ENCODE measurements around the gene WWOX. TPM values are rescaled to one million over a fixed set of nuclear protein-coding genes. Genes with fewer than 3 reads are reported as not detected.

Gene WWOX
- total RNA-seq, 6 donors from 2014 or later: 18.7 to 167 (median 31.0) TPM

- no peaks in the 10 kb centered on the region for H3K27me3 ChIP-seq
- H3K9me3 ChIP-seq: no peaks in the 10 kb centered on the region
- 51 to 59% methylated on average over 4 of the region's 4 CpGs for WGBS, 2 donors
- no peak overlapping the region for H3K27ac ChIP-seq
- no peak overlapping the region for H3K4me3 ChIP-seq
- H3K36me3 ChIP-seq: no peaks in the 10 kb centered on the region
- DNase-seq: no peak
- peaks cover 0 to 5% (median 2%) of the 10 kb centered on the region in 4 donors for H3K4me1 ChIP-seq
- TF ChIP-seq POLR2AphosphoS5 (IDR thresholded peaks at IDR 0.05) (no peak), CTCF (IDR thresholded peaks at IDR 0.05) (no peak), POLR2A (IDR thresholded peaks at IDR 0.05) (no peak)
- no peak for ATAC-seq (ENCODE audit: low FRiP score in 2 of 2)
Observed at GRCh38 chr16:78842950-78843349, 743.5 kb downstream of the WWOX start.

DNA sequence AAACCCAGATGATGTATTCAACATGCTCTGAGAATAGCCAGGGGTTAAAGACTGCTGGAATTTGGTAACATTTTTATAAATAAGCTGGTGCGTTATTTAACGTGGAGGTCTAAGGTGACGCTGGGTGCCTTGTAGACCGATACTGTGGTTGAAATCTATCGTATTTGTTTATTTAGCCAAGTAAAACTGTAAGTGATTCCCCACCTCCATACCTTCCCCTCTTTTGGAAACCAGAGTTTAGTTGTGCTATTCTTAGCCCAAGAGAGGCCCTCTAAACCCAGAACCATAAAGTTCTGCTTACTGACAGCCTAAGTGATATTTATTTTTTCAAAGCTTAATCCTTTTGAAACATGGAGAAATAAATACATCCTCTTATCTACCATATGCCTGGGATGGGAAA, 744.5 kb downstream of the WWOX start:
- H3K36me3 ChIP-seq: no peaks in the 10 kb centered on the region
- no peak for ATAC-seq (ENCODE audit: low FRiP score in 2 of 2)

DNA sequence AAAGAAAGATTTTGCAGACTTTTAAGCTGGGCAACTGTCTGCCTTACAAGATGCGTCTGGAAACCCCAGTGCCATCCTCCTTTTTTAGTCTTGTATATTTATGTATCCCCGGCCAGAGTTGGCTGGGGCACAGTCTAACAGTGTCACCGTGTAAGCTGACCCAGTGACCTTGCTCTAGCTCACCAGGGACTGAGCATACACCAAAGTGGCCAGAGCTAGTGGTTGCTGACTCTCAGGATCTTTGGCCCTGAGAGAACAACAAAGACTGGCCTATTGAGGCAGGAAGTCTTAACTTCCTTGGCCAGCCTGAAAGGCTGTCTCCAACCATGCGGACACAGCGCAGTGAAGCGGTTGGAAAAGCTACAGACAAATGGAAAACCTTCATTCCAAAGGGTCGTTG, 745.2 kb downstream of the WWOX start:
- no peak overlapping the region for H3K4me3 ChIP-seq
- TF ChIP-seq POLR2A (IDR thresholded peaks at IDR 0.05) (no peak), POLR2AphosphoS5 (IDR thresholded peaks at IDR 0.05) (no peak), CTCF (IDR thresholded peaks at IDR 0.05) (no peak), EP300 (IDR thresholded peaks at IDR 0.05) (no peak)
- no peaks in the 10 kb centered on the region for H3K27me3 ChIP-seq
- H3K36me3 ChIP-seq: no peaks in the 10 kb centered on the region
- ATAC-seq (ENCODE audit: low FRiP score in 2 of 2) (no peak), DNase-seq (no peak)
- 63% methylated on average over 7 of the region's 7 CpGs for WGBS, 2 donors
- no peak overlapping the region for H3K27ac ChIP-seq
- no peaks in the 10 kb centered on the region for H3K9me3 ChIP-seq
- H3K4me1 ChIP-seq: peaks cover 0 to 5% (median 2%) of the 10 kb centered on the region in 4 donors

More for the DNA sequence above, 744.5 kb downstream of the WWOX start:
- Histone ChIP-seq H3K27me3 (no peaks in the 10 kb centered on the region), H3K27ac (no peak overlapping the region), H3K9me3 (no peaks in the 10 kb centered on the region), H3K4me3 (no peak overlapping the region), H3K4me1 (peaks cover 0 to 5% (median 2%) of the 10 kb centered on the region in 4 donors)
- TF ChIP-seq CTCF (IDR thresholded peaks at IDR 0.05) (no peak), EP300 (IDR thresholded peaks at IDR 0.05) (no peak), POLR2AphosphoS5 (IDR thresholded peaks at IDR 0.05) (no peak), POLR2A (IDR thresholded peaks at IDR 0.05) (no peak)
- 86 to 91% methylated on average over 5 of the region's 5 CpGs for WGBS, 2 donors
- no peak for DNase-seq

DNA sequence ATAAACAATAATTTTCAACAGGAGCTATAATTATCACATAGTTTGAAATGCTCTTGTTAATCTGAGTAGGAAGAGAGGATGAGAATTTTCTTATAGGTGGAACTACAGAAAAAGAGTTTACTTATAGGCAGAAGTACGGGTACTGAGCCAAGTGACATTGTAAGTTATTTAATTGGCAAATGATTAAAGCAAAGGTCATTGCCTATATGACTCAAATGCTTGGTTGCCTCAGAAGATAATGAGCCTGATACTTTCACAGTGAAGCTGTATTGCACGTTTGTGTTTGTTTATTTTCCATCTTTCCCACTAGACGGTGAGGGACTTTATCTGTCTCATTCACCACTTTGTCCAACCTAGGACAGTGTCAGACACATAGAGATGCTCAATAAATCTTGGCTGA, 751.8 kb downstream of the WWOX start:
- H3K4me3 ChIP-seq: no peak overlapping the region
- DNase-seq (no peak), ATAC-seq (ENCODE audit: low FRiP score in 2 of 2) (no peak)
- H3K36me3 ChIP-seq: no peaks in the 10 kb centered on the region
- H3K9me3 ChIP-seq: no peaks in the 10 kb centered on the region
- TF ChIP-seq POLR2AphosphoS5 (IDR thresholded peaks at IDR 0.05): no peak
- TF ChIP-seq POLR2A (IDR thresholded peaks at IDR 0.05): no peak
- no peak for TF ChIP-seq CTCF (IDR thresholded peaks at IDR 0.05)
- TF ChIP-seq EP300 (IDR thresholded peaks at IDR 0.05): no peak
- WGBS, 2 donors: 50 to 60% methylated on average over 3 of the region's 3 CpGs
- no peak overlapping the region for H3K27ac ChIP-seq
- no peaks in the 10 kb centered on the region for H3K4me1 ChIP-seq
- no peaks in the 10 kb centered on the region for H3K27me3 ChIP-seq

DNA sequence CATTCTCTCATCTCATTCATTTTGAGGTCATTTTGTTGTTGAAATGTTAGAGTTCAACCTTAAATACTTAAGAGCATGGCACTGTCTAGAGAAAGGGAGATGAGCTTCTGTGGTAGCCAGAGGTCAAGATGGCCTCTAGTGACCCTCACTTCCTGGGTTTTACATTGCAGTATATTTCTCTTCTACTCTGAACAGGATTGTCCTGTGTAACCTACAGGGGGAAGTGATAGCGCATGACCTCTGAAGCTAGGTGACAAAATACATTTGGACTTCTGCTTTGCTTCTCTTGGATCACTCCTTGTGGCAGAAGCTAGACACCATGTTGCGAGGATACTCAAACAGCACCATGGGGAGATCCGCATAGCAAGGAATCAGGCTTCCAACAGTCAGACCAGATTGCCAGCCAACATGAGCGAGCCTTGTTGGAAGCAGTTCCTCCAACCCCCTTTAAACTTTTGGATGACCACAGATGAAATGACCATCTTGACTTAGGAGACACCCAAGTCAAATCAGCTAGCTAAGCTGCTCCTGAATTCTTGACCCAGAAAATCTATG, 752.7 kb downstream of the WWOX start:
- no peak for TF ChIP-seq EP300 (IDR thresholded peaks at IDR 0.05)
- TF ChIP-seq POLR2AphosphoS5 (IDR thresholded peaks at IDR 0.05): no peak
- TF ChIP-seq CTCF (IDR thresholded peaks at IDR 0.05): no peak
- no peak for TF ChIP-seq POLR2A (IDR thresholded peaks at IDR 0.05)
- Histone ChIP-seq H3K9me3 (no peaks in the 10 kb centered on the region), H3K36me3 (no peaks in the 10 kb centered on the region), H3K27ac (no peak overlapping the region), H3K4me3 (no peak overlapping the region), H3K4me1 (no peaks in the 10 kb centered on the region), H3K27me3 (no peaks in the 10 kb centered on the region)
- no peak for DNase-seq
- WGBS, 2 donors: 96 to 98% methylated on average over 4 of the region's 4 CpGs
- ATAC-seq (ENCODE audit: low FRiP score in 2 of 2): no peak
